HG03196 (cell line): ENCODE measurements around the gene ATF7.
A peak's percentile ranks its signal among the peaks of the same experiment; 100 is the strongest.

Source experiments
- ATAC-seq: cut with Tn5 transposase; IDR thresholded peaks from one replicate; pipeline ENCODE4 v1.9.1; 2021; ENCODE audit not compliant: unreplicated experiment

The ATF7 gene

DNA sequence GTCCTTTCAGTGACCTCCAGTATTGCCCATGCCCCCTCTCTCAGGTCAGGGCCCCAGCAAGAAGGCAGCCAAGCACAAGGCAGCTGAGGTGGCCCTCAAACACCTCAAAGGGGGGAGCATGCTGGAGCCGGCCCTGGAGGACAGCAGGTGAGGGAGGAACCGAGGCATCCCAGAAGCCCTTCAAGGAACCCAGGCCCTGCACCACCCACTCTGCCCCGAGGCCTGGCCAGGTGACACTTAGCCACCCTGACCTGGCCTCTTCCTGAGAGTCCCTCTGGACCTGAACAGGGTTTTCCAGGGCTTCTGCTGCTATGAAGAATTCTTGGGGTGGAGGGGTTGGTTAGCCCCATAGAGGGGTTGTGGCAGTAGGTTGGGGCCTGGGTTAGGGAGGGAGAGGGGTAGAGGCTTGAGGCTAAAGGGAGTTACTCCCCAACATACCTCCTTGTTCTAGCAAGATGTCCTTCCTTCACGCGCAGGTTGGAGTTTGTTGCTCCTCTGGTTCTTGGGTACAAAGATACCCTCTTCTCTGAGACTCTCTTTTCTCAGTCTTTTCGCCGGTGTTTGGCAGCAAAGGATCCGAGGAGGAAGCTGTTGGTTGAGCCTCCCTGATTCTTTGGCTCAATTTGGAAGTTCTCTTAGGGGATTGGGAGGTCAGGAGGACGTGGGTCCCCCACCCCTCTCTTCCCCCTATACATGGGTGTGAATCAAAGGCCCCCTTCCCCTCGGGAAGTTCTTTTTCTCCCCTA, 123.0 kb downstream of the ATF7 start:
- no peak for ATAC-seq

DNA sequence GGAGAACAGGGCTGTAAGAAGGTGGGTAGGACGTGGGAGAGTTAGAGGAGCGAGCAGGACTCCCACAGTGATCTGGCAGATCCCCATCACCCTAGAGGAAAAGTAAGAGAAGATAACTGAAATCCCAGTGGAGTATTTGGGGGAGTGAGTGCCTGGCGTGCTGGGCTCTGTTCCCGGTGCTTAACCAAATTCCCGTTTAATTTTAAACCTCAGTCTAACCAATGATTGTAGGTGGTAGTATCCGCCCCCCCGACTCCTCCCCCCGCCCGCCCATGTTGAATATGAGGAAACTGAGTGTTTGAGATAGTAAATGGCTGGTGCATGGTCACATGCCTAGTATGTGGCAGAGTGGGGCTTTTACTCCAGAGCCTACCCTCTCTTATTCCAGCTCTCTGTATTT, 123.9 kb downstream of the ATF7 start:
- ATAC-seq: no peak

DNA sequence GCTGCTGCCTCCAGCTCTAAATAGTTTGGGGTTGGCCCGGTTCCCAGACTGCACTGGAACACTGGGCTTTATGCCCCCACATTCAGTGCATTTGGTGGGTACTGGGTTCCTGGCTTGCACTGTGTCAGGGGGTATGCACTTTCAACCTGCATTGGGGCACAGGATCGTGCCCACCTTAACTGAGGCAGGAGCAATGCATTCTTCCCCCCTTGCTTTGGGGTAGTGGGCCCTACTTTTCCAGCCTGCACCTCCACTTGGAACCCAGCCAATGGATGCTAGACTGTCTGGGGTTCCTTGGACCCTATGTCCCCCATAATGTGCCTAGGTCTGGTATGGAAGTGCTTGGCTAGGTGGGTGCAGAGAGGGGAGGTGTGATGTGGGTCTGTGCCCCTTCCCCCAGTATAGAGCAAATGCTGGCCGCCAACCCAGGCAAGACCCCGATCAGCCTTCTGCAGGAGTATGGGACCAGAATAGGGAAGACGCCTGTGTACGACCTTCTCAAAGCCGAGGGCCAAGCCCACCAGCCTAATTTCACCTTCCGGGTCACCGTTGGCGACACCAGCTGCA, 124.5 kb downstream of the ATF7 start:
- no peak for ATAC-seq

DNA sequence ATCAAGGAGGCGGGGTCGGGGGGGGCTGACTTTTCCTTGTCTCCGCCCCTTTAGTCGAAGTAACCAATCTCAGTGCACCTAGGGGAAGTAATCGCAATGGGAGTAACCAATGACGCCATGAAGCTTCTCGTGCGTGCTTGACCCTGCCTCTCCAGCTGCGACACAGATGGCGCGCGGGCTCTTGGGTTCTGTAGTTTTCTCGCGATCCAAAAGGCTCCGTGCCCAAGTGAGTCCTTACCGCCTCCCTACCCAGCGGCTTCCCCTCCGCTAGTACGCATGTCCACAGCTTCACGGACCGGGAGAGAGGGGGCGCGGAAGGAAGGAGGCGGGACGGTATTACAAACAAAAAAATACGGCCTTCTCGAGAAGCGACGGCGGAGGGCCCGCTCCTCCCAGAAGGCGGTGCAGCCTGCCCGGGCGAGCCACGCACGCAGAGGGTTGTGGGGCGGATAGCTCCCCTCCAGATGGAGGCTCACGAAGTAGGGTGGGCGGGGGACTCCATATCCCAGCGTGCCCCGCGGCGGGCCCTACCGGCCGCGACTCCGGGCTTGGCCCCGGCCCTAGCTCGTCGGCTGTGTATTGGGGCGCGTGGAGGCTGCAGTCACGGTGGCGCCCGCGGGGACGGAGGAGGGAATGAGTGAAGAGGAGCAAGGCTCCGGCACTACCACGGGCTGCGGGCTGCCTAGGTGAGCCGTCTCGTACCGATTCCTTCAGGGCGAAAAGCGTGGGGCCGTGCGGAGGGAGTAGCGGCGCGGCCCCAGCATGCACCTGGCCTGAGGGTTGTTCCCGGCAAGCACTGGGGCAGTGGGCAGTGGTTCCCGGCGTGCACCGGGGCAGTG, 125.2 kb downstream of the ATF7 start, which contains the start of gene TARBP2:
TARBP2 (plus strand) TSS at position 508 of the 839 bp plus-strand sequence; CDS start at position 634, 126 bp downstream.
- ATAC-seq: peak; percentile 63

DNA sequence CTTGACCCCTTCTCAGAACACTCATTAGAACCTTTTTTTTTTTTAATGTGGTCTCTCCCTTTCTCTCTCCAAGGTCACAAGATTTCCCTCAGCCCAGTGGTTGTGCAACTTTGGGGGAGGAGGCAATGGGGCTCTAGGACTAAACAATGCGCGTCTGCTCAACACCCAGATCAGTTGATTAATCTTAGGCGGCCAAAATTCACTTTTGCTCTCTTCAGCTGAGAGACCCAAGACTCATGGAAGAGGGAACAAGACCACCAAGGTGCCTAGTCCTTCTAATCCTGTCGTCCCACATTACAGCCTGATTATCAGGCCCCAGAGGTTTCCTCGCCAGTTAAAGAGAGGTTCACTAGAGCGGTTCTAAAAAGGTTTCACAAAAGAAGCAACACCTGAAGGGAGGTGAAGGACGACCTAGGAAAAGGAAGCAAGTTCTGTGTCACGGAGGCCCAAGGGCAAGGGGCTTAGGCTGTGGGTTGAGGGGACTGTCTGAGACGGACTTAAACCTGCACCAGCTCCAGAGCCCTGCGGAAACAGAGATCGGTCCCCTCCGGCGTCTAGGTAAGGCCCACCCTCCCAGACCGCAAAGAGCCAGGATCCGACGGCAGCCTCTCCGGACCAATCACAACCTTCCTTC, 125.9 kb downstream of the ATF7 start:
- ATAC-seq: no peak

DNA sequence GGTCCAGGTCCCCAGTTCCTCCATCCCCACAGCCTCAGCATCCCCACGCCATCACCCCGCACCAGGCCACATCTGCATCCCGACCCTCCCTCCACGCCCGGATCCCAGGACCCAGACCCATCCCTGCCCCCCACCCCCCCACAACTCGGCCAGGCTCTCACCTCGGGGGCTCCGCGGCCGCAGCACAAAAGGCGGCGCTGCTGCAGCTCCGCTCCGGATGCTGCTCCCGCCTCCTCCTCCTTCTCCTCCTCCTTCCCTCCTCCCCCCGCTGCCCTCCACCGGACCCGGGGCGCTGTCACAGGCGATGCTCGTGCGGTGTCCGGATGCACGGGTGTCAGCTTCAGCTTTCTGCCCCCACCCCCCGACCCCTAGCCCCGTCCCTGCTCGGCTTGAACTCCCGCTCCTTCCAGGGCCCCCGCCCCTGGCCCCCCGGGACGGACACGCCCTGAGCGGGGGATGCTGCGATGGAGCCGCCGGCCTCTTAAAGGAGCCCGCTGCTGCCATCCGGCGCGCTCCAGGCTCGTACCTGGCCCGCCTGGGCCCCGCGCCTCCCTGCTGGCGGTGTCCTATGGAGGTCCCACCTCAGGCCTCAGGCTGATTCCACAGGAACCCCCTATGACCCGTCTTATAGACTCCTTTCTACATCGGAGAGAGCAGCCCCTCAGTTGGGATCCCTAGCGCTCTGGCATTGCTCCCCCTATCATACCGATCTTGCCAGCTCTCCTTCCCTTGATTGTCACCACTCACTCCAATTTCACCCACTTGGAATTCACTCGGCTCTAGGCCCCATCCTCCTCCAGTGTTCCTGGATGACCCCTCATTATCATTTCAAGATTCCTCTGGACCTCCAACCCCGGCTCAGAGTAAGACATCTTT, 126.7 kb downstream of the ATF7 start, which contains the start of gene MAP3K12:
MAP3K12 (minus strand) TSS at position 193 of the 876 bp plus-strand sequence. CDS start 12,067 bp downstream, outside the sequence.
- ATAC-seq: no peak

DNA sequence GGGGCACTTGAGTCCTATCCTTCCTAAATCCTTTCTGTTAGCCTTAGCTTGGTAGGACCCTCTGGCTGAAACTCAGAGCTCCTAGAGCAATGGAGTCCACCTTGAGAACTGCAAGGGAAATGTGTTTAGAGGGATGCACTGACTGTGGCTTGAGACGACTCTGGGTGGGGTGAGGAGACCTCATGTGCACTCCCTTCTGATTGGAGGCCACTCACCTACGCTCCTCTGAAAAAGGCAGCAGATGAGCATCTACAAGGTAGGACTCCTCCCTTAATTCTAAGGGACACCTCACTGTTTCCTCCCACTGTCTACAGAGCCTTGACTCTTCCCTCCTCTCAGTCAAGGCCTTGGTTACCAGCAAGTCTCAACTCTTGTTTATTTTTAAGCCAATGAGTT, 127.9 kb downstream of the ATF7 start:
- no peak for ATAC-seq

DNA sequence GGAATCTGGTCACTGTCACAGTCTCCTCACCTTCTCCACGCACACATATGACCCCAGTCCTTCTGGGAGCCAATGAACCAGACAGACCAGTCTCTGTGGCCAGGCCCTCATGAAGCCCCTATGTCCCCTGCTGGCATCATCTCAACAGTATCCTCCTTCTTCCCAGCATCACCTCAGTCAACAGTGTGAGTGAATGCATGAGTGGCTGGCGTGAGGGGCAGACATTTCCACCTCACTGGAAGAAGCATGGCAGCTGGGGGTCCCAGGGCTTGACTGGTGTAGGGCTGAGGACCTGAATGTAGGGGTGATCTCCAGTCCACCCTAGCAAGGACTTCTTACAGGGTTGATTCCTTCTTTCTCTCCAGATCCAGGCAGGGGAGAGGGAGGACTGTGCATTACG, 128.7 kb downstream of the ATF7 start:
- ATAC-seq: no peak

DNA sequence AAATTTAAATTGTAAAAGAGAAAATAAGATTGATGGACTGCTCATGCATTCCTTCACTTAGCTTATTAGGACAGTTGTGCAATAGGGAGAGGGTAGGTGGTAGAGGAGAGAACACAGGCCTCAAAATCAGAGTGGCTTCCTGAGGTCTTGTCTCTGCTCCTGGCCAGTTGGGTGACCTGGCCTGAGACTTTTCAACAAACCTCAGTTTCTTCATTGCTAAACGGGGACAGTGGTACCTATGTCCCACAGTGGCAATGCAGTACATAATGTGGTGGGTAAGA, 129.5 kb downstream of the ATF7 start:
- no peak for ATAC-seq

DNA sequence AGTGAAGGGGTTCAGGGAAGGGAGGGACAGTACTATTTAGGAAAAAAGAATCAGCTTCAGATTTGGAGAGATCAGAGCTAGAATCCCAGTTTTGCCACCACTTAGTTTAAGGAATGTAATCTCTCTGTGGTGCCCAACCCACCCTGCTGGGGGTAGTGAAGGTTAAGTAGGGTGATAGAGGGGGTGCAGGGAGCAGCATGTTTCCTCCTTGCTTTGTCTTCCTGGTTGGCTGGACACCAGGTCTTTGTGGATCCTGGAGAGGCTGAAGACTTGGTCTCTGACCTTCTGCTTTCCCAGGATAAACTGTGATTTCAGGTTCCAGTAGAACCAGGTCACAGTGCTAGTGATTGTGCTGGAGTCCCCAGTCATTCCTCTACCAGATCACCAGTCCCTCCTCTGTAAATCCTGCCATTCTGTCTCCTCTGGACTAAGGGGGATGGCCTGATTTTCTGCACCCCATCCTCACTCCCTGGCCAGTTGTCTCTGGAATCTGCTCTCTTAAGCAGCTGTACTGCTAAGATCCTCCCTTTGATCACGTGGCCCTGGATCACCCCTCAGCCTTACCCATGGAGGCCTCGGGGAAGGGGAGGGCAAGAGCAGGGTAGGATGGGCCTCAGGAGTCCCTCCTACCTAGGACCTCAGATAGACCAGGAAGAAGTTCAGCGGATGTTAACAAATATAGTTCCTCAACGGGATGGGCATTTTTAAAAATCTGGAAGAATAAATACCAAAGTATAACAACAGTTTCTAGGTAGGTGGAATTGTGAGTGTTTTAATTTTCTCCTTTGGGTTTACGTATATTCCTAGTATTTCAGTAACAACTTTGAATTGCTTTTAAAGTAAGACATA, 130.1 kb downstream of the ATF7 start:
- ATAC-seq: no peak

DNA sequence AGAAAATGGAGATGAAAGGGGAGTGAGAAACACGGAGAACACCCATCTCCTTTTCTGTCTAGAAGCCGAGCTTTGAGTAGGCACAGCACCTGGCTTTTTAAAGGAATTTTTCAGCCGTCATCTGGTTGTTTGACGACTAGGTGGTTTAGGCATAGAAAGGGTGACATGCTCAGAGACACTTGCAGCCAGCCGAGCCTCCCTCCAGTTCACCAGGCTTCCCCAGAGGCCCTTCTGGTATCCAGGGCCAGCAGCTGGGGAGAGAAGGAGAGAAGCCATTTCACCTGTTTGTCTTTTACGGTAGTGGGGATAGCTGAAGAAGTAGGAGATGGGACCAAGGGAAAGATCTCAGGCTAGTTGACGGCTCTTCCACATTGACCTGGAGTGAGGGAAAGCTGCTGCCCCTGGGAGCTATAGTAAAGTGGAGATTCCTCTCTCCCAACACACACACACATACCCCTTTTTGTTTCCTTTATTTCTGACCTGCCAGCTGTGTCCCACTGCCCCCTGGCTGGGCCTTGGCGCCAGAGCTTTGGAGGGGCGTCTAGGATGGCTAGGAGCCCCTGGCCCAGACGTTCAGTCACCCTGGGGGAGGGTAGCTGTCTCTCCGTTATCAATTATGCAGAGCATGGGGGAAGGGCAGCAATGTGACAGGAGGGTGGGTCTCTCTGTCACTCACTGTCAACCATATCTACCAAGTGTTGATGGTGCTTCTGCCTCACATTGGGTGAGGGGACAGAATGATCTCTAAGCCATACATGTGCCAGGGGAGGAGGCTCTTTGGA, 132.4 kb downstream of the ATF7 start:
- ATAC-seq: no peak

DNA sequence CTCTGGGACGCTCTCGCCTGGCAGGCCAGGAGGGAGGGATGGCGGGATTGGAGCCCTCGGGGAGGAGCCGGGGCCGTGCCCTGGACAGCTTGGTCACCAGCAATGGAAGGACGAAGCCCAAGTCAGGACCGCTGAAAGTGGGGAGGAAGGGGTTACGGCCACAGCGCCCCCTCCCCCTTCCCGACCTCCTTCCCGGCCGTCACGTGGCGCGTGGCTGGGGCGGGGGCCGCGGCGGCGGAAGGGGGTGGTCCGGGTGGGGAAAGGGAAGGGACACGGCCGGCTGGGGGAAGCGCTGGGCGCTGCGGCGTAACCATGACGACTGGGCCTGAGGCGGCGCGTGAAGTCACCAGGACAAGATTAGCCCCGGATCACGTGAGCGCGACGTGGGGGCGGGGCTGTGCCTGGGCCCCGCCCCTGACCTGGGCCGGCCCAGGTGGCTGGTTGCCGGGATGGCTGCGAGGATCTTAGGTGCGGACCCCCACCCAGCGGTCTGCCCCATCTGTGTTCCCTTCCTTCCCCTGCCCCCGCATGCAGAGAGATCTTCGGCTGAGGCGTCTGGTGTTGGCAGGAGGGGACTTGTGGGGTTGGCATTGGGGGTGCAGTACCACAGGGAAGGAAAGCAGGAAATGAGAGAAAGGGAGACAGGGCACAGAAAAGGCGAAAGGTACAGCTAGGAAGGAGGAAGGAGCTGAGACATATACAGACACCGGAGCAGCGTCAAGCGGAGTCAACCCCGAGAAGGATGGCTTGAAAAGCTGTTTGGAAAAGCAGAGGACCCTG, 133.2 kb downstream of the ATF7 start:
- peak; percentile 78 for ATAC-seq

DNA sequence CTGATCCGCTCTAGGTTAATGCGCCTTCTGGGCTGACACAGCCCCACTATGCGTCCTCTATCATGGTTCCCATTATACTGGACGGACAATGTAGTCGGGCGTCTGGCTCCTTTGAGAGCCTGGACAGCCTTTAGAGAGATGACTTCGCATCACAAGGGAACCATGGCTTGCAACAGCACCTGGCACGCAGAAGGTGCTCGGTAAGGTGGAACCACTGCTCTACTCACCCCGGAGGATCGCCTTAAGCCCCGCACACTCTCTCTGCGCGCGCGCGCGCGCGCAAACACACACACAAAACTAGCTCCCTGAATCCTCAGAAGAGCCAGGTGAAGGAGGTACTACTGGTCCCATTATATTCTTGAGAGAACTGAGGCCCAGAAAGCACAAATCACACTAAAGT, 134.0 kb downstream of the ATF7 start:
- no peak for ATAC-seq

DNA sequence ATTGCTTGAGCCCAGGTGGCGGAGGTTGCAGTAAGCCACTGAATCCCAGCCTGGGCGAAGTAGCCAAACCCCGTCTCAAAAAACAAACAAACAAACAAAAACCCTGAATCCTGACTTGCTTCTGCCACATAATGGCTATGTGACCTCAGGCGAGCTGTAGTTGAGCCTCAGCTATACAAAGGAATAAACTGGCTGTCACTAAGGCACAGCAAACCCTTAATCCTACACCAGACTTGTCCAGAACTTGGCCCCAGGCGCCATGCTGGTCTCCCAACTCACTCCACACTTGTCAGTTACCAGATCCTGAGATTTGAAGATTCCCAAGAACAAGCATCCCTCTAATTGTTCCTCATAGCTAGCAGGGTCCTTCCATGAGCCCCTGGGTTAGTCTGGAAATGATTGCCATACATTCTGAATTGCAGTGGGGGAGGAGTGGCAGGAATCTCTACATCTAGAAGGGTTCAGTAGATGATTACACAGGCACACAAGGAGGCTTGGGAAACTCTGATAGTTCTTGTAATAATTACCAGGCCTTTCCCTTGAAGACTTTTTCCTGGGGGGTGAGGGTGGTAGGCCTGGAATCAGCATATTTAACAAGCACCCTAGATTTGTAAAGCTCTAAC, 136.8 kb downstream of the ATF7 start:
- ATAC-seq: no peak

DNA sequence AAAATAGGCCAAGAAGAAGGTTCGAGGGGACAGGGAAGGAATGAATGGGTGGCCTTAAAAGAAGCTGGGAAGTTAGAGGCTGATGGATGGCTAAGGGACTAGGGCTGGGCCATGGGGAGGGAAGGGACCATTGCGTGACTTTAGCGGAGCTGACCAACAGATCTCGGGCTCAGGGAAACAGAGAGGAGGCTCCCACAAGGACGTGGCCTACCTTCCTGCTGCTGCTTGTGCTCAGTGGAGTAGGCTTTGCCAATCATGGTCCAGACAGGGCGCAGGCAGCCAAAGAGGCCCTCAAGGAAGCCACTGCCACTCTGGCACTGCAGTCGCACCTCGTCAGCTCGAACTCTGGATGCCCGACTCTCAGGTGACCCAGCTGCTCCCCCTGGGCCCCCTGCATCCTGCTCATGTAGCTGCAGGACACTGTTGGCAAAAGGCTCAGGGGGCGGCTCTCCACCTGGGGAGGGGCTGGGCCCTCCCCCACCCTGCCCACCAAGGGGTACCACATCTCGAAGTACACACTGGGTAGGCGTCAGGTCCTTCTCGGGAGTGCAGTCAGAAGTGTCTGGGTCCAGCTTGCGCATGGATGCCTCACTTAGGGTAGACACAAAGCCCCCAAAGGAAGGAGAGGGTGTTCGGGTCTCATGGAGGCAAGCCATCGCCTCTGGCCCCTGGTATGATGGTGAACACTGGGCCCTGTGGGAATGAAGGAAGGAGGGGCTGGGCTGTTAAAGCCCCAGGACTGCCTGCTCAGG, 139.3 kb downstream of the ATF7 start:
- no peak for ATAC-seq

DNA sequence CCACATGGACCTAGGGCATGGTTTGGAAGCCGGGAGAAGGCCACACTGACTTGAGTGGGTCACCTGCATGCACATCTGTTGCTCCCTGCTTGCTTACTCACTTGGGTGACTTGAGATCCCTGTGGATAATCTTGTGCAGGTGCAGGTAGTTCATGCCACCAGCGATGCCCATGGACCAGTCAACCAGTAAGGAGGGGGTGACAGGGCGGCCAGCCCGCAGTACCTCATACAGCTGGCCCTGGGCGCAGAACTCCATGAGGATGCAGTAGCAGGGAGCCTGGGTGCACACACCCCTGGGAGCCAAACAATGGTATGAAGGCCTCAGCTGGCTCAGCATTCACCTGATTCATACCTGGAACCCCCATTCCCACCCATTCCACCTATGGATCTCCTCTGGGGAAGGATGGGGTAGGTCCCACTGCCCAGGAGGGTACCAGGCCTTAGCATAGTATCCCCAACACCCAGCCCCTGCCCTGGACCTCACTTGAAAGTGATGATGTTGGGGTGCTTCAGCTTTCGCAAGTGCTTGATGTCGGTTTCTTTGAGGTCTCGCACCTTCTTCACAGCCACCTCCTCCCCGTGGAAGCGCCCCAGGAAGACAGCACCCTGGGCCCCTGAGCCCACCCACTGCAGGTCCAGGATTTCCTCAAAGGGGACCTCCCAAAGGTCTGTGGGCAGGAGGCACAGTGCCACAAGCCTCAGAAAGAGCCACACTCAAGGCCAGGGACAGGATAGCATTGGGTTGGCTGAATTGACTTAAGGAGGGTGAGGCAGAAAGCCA, 140.0 kb downstream of the ATF7 start:
- no peak for ATAC-seq
